Measurements from ENCODE around the gene GPR63. TPM values are rescaled to one million over a fixed set of nuclear protein-coding genes. Genes with fewer than 3 reads are reported as not detected.

GPR63 gene
- polyA plus RNA-seq, 1 experiment: 1.6 TPM

DNA sequence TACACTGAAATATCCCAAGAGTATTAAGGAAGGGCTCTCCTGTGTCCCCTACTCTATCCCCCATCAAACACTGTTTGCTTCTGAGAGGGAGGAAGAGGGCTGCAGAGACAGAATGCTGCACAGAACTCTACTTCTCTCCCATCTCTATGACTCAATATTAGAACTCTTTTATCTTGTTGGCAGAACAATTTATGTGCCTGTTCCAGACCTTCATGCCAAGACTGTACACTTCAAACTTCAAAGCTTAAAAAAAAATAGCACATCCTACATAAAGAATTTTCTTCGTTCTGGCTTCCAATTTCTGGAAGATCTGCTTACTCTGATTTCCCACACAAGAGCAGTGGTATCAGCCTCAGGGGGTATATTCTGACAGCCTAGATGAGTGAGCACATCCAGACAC, 19.6 kb upstream of the GPR63 start:
- ChIA-PET CTCF (no interaction called here), POLR2A (no interaction called here)
- DNase-seq (ENCODE audit: low read depth, low spot score): no peak
- H3K27me3 ChIP-seq (ENCODE audit: control insufficient read depth, insufficient read depth, low read length): no peaks in the 10 kb centered on the region
- H3K4me3 ChIP-seq (ENCODE audit: low read depth, low read length): no peak overlapping the region
- no peak overlapping the region for H3K27ac ChIP-seq (ENCODE audit: low read depth, low read length)
- TF ChIP-seq, protein P1, sequence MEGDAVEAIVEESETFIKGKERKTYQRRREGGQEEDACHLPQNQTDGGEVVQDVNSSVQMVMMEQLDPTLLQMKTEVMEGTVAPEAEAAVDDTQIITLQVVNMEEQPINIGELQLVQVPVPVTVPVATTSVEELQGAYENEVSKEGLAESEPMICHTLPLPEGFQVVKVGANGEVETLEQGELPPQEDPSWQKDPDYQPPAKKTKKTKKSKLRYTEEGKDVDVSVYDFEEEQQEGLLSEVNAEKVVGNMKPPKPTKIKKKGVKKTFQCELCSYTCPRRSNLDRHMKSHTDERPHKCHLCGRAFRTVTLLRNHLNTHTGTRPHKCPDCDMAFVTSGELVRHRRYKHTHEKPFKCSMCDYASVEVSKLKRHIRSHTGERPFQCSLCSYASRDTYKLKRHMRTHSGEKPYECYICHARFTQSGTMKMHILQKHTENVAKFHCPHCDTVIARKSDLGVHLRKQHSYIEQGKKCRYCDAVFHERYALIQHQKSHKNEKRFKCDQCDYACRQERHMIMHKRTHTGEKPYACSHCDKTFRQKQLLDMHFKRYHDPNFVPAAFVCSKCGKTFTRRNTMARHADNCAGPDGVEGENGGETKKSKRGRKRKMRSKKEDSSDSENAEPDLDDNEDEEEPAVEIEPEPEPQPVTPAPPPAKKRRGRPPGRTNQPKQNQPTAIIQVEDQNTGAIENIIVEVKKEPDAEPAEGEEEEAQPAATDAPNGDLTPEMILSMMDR (IDR thresholded peaks at IDR 0.05; ENCODE audit: low read depth, low read length): no peak
- no peaks in the 10 kb centered on the region for H3K9me3 ChIP-seq (ENCODE audit: control insufficient read depth, insufficient read depth, low read length)

DNA sequence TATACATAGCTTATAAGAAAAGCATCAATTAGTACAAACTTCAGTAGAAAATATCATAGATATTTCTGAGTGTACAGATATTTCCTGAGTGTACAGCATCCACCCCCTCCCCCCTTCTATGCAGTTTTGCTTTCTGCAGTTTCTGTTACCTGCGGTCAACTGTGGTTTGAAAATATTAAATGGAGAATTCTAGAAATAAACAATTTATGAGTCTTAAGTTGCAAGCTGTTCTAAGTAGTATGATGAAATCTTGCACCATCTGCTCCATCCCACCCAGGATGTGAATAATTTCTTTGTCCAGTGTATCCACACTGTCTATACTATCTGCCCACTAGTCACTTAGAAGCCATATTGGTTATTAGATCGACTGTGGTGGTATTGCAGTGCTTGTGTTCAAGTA, 15.8 kb upstream of the GPR63 start:
- no peak for DNase-seq (ENCODE audit: low read depth, low spot score)
- Histone ChIP-seq H3K27ac (ENCODE audit: low read depth, low read length) (no peak overlapping the region), H3K9me3 (ENCODE audit: control insufficient read depth, insufficient read depth, low read length) (no peaks in the 10 kb centered on the region), H3K4me3 (ENCODE audit: low read depth, low read length) (no peak overlapping the region), H3K27me3 (ENCODE audit: control insufficient read depth, insufficient read depth, low read length) (no peaks in the 10 kb centered on the region)
- TF ChIP-seq, protein P1 (IDR thresholded peaks at IDR 0.05; ENCODE audit: low read depth, low read length): no peak
- ChIA-PET CTCF (no interaction called here), POLR2A (interaction anchor here (1.0 kb wide), 1 partner anchor 12 kb away, joined by 3 read pairs; no protein-coding TSS in a partner anchor)

DNA sequence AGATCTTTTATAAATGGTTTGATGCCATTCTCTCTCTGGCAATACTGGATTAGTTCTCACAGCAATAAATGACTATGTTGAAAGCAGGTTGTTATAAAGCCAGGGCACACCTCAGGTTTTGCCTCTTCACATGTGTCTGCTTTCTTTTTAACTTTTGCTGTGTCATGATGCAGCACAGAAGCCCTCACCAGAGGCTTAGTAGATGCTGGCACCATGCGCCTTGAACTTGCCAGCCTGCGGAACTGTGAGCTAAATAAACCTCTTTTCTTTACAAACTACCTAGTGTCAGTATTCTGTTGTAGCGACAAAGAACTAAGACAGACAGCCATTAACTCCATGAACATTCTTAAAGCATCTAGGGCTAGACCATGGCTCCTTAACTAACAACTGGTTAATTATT, 15.3 kb upstream of the GPR63 start:
- no peak overlapping the region for H3K27ac ChIP-seq (ENCODE audit: low read depth, low read length)
- no peak for DNase-seq (ENCODE audit: low read depth, low spot score)
- ChIA-PET CTCF (interaction anchor here (0.6 kb wide), 1 partner anchor 584 kb away, joined by 5 read pairs; no protein-coding TSS in a partner anchor), POLR2A (interaction anchor here (1.0 kb wide), 1 partner anchor 12 kb away, joined by 3 read pairs; no protein-coding TSS in a partner anchor)
- no peaks in the 10 kb centered on the region for H3K9me3 ChIP-seq (ENCODE audit: control insufficient read depth, insufficient read depth, low read length)
- H3K27me3 ChIP-seq (ENCODE audit: control insufficient read depth, insufficient read depth, low read length): no peaks in the 10 kb centered on the region
- H3K4me3 ChIP-seq (ENCODE audit: low read depth, low read length): no peak overlapping the region
- TF ChIP-seq, protein P1 (IDR thresholded peaks at IDR 0.05; ENCODE audit: low read depth, low read length): no peak

DNA sequence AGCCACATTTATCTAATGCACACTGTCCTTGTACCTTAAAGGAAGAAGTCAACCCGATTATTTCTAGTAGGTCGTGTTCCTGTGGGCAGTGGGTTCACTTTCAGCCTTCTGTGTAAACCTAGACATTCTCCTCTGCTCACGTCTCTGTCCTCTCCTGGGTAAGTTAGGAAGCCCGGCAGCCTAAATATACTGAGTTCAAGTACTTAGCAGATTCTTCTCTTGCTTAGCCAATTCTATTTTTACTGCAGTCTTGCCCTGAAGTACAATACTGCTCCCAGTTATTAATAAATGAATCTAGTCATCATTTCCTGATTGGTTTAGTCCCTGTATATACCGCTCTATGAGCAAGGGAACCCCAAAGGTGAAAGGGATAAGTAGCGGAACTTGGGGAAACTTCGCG, 14.6 kb upstream of the GPR63 start:
- TF ChIP-seq, protein P1 (IDR thresholded peaks at IDR 0.05; ENCODE audit: low read depth, low read length): no peak
- CTCF ChIA-PET: no interaction called here
- POLR2A ChIA-PET: no interaction called here

DNA sequence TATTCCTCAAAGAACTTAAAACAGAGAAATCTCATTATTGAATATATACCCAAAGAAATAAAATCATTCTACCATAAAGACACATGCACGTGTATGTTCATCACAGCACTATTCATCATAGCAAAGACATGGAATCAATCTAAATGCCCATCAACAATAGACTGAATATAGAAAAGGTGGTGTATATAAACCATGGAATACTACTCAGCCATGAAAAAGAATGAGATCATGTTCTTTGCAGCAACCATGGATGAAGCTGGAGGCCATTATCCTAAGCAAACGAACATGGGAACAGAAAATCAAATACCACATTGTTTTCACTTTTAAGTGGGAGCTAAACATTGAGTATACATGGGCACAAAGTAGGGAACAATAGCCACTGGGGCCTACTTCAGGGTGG, 12.3 kb upstream of the GPR63 start:
- POLR2A ChIA-PET: no interaction called here
- H3K9me3 ChIP-seq (ENCODE audit: control insufficient read depth, insufficient read depth, low read length): no peaks in the 10 kb centered on the region
- TF ChIP-seq, protein P1 (IDR thresholded peaks at IDR 0.05; ENCODE audit: low read depth, low read length): no peak
- no peak for DNase-seq (ENCODE audit: low read depth, low spot score)
- no peak overlapping the region for H3K4me3 ChIP-seq (ENCODE audit: low read depth, low read length)
- H3K27ac ChIP-seq (ENCODE audit: low read depth, low read length): no peak overlapping the region
- peaks cover 7% of the 10 kb centered on the region for H3K27me3 ChIP-seq (ENCODE audit: control insufficient read depth, insufficient read depth, low read length)
- CTCF ChIA-PET: no interaction called here

More for the DNA sequence above, 14.6 kb upstream of the GPR63 start:
- Histone ChIP-seq H3K4me3 (ENCODE audit: low read depth, low read length) (no peak overlapping the region), H3K9me3 (ENCODE audit: control insufficient read depth, insufficient read depth, low read length) (no peaks in the 10 kb centered on the region), H3K27me3 (ENCODE audit: control insufficient read depth, insufficient read depth, low read length) (peaks cover 4% of the 10 kb centered on the region), H3K27ac (ENCODE audit: low read depth, low read length) (no peak overlapping the region)
- no peak for DNase-seq (ENCODE audit: low read depth, low spot score)
